GM21737 (cell line): ENCODE data around the gene PPM1M.

Experiments
- ATAC-seq: cut with Tn5 transposase; IDR thresholded peaks from one replicate; pipeline ENCODE4 v1.9.1; 2021; ENCODE audit warnings: mild to moderate bottlenecking, moderate library complexity; ENCODE audit not compliant: unreplicated experiment

Gene PPM1M

DNA sequence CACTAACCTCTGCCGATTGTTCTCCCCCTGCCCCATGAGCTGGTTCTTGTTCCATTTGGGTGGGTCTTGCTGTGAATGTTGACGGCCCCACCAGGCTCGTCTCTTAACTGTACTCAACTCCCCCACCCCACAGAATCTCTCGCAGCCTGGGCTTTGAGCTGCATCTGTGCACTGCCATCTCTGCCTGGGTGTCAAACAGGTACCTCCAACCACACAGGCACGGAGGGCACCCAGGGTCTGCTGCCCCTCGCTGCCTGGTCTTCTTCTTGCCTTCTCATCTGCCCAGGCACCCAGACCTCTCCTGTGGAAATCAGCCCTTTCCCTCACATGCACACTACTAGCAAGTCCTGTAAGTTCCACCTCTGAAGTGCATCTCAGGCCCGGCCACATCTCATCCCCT lies 30.2 kb upstream of the PPM1M start:
- ATAC-seq = no peak

DNA sequence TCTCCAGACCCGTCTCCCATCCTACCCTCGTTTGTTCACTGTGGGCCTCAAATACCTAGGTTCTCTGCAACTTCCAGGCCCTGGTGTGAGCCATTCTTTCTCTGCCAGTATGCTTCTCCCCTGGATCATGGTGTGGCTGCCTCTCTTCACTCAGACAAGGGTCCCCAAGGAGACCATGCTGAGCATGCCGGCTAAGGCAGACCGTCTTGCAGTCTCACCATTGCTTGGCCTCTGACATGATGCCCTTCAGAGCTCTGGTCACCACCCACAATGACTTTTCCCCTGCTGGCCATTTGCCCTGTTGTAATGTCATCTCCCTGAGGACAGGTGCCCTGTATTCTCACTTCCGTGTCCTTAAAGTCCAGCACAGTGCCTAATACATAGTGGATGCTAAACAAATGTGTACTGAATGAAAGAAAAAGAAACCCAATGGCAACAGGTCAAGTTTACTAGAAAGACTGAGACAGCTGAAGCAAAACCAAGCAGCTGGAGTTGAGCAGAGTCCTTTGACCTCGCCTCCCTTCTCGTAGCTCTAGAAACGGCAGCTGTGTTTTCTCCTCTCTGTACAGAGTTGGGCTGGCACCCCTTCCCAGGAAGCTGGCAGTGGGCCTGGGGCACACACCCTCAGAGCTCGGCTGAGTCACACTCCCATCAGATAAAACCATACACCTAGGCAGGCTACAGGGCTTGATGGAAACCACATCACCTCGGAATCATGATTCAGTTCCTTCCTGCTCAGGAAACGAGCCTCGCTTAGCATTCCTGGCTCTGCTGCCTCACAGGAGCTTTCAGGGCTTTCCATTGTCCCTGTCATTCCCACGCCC lies 28.8 kb upstream of the PPM1M start:
- no peak for ATAC-seq

DNA sequence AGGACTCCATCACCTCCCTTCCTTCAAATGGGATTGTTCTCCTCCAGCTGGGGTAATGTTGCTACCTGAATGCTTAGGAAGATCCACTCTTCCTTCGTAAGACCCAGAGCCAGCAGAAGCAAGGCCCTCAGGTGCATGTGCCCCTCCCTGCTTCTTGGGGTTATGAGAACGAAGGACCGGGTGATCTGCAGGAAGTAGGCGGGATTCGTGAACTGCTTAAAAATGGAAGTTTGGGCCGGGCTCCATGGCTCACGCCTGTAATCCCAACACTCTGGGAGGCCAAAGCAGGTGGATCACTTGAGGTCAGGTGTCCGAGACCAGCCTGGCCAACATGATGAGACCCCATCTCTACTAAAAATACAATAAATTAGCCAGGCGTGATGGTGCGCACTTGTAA lies 28.2 kb upstream of the PPM1M start:
- no peak for ATAC-seq

DNA sequence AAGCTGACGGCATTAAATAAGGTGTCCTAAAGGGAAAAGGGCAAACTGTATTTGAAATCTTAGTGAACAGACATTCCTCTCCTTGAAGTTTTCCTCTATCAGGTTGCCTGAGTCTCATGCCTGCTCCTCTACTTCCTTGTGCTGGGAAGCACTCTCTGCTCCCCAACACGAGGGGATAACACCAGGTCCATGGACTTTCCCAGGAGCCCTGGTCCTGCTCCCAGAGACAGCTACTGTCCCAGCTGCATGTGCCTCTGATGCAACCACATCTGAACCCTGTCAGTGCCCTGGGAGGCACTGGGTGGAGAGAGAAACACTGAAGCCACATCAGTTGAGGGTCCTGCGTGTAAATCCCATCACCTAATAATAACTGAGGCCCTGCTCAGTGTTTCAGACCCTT lies 27.5 kb upstream of the PPM1M start:
- ATAC-seq = no peak

DNA sequence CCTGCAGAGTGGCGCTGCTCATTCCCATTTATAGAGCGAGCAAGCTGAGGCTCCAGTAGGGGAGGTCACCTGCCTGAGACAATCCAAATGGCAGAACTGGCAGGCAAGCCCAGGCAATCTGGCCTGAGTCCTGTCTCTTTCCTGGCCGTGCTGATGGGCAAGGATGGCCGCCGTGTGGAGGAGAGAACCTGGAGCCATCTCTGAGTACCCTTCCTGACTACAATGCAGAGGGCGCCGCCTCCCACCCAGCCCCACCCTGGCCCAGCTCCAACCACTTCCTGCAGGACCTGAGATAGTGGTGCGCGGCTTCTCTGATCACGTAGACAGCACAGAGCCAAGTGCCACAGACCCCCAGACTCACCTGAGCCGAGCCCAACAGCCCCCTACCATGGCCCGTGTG lies 27.1 kb upstream of the PPM1M start:
- ATAC-seq = no peak

DNA sequence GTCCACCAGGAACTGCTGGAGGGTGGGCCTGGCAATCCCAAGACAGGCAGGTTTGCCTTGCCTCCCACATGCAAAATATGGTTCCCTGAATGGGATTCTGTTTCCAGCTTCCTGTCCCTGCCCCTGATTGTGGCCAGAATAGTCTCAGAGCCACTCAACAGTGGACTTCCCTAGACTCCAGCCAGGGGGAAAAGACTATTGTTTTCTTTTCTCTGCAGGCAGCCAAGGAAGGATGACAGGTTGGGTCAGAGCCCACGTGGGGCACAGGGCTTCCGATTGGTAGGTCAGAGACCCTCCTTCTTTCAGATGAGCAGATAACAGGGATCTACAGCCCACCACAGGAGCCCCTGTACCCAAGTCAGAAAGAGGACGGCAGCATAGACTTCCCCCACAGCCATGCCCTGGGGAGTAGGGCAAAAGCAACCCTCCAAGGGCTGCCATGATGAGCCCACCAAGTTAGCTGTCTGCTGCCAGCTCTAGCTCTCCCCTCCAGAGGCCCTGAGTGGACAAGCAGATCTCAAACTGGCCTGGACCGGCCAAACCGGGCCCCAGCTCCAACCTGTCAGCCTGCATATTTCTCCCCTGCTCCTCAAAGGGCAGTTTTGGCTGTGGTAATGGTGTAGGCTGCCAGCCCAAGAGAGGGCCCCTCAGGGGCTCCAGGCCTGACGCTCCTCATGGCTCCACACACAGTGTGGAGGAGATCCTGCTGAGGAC lies 26.5 kb upstream of the PPM1M start:
- no peak for ATAC-seq

DNA sequence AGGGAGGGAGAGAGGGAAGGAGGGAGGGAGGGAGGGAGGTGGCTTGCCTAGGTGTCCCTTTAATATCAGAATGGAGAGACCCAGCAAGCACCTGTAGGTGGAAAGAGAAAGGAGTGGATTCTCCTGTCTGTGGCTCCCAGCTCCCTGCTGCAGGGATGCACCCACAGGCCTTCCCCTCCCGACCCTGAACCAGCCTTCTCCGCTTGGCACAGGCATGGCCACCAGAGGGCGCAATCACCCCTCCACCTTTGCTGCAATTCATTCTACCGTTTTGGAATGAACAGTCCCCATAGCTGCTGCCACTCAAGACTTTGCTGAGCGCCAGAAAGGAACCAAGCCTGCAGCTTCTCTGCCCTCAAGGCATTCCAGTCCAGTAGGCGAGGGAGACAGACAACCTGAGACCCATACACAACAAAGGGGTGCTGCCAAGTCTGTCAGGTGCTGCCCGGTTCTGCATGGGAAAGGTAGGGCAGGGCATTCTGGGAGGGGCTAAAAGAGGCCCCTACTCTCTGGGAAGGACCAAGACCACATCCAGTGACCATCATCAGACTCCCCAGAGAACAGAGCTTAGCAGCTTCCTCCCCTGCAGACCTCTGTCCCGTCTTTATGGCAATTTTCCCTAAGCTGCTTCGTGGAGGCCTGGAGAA lies 25.1 kb upstream of the PPM1M start:
- ATAC-seq = no peak

DNA sequence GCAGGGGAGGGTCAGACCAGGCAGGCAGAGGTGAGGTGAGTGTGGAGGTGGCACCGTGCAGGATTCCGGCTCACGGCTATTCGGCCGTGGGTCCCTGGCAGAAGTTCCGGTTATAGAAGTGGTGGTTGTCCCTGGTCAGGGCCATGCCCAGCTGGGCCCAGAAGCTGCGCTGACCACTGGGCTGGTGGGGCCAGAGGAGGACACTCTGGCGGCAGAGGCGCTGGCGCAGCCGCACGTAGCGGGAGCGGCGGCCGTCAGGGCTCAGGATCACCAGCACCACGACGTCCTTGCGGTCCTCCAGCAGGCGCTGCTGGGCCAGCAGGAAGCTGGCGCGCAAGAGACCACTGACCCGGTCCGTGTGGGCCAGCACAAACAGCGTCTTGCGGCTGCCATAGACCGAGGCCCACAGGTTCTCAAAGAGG lies 24.4 kb upstream of the PPM1M start:
- ATAC-seq = no peak

DNA sequence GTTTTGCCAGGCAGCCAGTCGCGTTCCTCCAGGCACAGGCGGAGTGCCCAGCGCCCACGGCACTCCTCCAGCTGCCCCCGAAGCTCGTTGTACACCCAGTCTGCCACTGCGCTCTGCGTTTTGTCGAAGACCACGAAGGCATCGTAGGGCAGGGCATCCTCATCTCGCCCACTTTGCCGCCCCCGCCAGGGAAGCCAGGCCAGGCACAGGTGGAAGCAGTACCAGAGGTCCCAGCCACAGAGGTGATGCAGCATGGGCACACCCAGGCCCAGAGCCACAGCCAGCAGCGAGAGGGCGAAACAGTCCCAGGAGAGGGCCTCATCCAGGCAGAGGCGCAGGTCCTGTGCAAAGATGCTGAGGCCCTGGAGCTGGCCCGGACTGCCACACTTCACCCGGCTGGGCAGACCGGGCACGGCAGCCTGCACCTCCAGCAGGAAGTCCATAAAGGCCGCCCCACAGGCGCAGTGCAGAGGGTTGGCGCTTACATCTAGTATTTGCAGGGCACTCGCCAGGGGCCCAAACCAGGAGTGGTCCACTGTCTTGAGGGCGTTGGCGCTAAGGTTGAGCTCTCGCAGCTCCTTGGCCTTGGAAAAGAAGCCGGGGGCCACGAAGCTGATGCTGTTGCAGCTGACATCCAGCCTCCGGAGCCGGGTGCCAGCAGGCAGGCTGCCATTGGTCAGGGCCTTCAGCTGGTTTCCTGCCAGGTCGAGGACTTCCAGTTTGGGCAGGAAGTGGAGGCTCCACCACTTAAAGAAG lies 23.8 kb upstream of the PPM1M start:
- ATAC-seq = no peak

DNA sequence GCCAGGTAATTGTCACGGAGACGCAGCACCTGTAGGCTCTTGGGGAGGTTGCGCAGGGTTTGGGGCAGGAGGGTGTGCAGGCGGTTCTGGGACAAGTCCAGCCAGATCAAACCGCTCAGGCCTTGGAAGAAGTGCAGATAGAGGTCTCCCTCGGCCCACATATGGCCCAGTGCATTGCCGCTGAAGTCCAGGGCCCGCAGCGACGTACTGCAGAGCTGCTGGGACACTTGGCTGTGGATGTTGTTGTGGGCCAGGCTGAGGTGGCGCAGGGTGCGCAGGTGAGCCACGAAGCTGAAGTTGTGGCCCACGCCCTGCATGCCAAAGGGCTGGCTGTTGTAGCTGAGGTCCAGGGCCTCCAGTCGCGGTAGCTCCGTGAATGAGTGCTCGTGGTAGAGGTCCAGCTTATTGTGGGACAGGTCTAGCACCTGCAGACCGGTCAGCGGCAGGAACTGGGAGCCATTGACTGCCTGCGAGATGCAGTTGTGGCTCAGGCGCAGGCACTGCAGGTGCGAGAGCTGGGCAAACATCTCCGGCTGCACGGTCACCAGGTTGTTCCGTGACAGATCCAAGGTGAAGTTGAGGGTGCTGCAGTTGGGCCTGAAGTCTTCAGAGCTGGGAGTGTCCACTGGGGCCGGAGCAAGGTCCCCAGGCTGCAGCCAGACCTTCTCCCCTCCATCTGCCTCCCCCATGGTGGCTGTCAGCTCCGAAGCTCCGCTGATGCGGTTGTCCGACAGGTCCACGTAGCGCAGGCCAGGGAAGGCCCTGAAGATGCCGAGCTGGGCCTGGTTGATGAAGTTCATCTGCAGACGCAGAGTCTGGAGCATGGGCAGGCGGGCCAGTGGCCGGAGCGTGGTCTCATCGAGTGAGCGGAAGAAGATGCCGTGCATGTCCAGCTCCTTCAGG lies 23.0 kb upstream of the PPM1M start:
- ATAC-seq = no peak

DNA sequence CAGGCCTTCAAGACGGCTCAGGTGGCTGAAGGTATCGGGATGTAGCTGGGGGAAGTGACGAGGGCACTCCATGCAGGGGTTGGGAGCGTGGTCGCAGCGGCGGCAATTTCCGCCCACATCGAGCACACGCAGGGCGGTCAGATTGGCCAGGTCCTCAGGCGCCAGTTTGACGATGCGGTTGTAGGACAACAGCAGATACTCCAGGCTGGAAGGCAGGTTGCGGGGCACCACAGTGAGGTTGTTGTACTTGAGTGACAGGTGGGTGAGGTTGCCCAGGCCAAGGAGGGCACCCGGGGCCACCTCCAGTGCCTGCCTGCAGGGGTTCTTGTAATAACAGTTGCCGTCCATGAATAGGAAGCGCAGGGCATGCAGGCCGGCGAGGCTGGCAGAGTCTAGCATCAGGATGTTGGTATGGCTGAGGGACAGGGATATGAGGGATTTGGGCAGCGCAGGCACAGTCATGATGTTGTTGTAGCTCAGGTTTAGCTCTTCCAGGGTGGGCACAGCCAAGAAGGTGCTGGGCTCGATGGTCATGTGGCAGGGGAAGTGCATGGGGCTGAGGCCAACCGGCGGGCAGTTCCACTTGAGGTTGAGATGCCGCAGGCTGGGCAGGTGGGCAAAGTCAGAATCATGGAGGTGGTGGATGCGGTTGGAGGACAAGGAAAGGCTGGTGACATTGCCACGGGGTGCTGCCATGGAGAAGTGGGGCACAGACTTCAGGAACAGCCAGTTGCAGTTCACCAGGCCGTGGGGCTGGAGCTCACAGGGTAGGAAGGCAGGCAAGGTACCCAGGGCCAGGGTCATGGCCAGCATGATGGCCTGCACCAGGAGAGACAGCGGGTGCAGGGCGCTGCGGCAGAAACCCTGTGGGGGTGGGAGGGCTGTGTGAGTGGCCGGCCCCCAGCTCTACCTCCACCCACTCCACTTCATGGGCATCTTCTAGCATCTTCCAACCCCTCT lies 21.8 kb upstream of the PPM1M start:
- ATAC-seq = no peak

DNA sequence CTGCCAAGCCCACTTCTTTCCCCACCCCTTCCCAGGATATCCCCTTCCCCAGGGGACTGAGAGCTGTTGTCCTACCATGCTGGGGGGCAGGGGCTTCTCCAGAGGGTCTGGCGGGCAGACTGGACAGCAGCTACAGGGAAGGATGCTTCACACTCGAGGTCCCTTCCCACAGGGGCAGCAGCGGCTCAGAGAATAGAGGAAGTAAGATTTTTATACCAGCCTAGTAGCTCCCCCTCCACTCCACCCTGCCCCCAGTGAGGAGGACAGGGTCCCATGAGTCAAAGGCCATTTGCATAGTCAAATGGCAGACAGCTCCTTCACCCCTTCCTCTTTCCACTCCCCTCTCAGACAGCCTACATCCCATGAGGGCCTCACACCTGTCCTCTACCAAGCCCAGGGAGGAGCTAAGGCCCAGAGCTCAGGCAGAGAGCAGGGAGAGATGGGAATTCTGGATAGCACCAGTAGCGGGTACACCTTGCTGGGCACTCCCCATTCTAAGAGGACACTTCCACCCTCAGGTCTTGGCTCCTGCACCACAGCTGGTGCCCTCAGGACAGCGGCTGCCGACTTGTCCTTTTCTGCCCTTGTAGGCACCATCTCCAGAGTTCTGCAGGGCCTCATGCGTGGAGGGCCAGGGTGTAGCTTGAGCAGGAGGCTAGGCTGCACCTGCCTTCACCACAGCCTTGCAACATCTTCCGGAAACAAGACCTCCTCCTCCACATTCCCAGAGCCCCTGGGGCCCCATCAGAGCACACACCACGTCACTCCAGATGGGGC lies 19.9 kb upstream of the PPM1M start, which contains the start of gene TLR9:
TLR9 (minus strand) TSS at position 194 of the 777 bp plus-strand sequence; CDS start at position 78, 116 bp downstream.
- peak; percentile 67 for ATAC-seq

DNA sequence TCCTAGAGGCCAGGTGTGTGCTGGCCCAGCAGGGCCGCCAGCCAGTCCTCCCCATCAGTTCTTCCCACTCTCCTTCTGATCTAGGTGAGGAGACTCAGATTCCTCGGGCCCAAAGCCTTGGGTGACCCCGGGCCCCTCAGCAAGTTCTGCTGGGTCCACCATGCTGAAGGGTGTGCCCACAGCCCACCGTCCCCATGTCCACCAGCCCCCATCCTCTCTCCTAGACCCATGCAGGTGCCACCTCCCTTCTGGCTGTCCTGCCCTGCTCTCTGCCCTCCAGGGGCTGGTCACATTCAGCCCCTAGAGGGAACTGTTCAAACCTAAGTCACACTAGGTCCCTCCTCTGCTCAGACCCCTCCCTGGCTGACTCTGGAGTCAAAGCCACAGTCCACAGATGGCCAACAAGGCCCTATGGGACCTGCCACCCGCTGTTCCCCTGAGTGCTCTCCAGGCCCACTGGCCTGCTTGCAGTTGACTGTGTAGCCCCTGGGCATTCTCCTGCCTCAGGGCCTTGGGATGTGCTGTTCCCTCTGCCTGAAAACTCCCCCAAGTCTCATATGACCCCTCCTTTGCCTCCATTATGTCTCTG lies 19.2 kb upstream of the PPM1M start:
- ATAC-seq = peak; percentile 6

DNA sequence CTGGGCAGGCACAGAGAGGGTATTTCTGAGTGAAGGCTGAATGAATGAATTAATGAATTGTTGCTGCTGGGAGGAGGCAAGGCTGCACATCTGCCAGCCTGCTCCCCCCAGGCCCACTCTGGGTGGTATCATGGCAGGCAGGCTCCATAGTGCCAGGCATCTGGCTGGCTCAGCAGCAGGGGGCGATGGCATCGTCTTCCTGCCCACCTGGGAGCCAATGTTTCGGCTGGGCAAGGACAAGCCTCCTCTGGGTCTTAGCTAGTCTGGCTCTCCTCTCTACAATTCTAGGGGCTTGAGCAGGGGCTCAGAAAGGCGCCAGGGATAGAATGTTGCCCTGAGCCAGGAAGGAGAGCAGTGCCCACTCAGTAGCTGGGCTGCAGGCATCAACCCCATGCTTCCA lies 18.4 kb upstream of the PPM1M start:
- ATAC-seq = no peak

DNA sequence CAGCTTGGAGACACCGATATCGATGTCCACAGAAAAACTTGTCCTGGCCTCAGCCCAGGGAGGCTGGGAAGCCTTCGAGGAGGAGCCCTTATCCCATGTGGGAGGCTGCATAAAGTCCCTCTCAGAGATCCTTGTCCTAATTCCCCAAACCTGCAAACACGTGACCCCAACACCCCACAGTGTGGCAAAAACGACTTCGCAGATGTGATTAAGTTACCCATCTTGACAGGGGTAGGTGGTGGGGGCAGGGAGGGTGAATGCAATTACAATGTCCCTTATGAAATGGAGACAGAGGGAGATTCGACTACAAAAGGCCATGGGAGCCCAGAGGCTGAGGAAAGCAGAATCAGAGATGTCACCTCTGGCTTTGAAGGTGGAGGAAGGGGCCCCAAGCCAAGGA lies 17.8 kb upstream of the PPM1M start:
- ATAC-seq = no peak

DNA sequence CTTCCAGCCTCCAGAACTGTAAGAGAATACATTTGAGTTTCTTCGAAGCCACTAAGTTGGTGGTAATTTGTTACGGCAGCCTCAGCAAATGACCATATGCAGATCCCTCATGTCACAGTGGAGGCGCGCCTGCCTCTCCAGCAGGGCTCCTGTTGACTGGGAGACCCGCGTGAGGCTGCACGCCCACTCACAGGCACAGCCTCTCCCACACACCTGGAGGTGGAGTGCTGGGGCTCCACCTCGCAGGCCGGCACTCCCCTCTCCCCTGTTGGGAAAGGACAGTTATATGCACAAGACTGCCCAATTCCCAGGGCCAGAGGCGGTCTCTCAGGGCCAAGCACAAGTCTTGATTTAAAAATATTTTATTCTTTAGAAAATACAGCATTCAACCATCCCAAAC lies 17.3 kb upstream of the PPM1M start:
- ATAC-seq = no peak

DNA sequence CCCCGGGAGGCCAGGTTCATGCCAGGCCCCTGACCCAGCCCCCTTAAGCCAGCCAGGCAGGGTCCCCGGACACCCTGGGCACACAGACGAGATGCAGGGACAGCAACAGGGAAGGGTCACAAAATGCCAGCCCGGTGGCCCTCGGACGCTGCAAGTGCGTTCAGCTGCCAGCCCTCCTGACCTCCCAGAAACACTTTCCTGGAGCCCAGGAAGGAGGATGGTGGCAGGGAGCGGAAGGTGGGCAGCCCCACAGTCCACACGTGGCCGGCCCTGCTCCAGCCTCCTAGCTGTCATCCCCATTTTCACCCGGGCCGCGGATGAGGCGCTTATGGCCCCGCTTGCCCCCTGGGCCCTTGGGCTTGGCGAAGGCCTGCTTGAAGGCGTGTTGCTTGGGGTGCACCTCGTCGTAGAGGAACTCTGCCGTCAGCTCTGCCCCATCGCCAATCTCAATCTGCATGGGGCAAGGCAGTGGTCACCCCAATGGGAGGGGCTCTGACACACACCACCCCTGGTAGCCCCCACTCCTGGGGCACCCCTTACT lies 16.7 kb upstream of the PPM1M start:
- no peak for ATAC-seq

DNA sequence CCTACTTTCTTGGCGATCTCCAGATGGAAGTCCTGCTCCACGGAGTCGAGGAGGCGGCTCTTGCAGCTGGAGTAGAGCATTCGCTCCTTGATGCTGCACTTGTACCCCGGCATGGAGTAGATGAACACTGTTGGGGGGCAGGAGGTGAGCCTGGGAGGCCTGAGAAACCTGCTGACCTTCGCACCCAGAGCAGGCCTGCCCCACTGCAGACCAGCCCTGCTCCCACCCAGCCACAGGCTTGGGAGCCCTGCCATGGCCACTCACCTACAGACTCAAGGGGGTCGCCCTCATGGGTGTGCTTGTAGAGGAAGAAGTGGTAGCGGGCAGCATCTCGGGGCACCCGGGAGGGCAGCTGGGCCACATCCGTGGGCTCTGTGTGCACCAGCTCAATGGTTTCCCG lies 15.9 kb upstream of the PPM1M start:
- no peak for ATAC-seq
